Esophagus muscularis mucosa (tissue), 4 donors: ENCODE results near the gene NCOA7. TPM values are rescaled to one million over a fixed set of nuclear protein-coding genes. Genes with fewer than 3 reads are reported as not detected.

ENCODE experiments used
- DNase-seq: peaks from one replicate; pipeline ENCODE4 v3.0.0-alpha.2; 2017; ENCODE audit errors: extremely low spot score
- H3K27ac ChIP-seq, 4 donors: fragments of 200-600 bp; sonication (generic); replicated peaks in 1 of 4; 1 replicate in 3 of 4; 2 replicates in 1 of 4; pipeline ENCODE4 v1.5.1; 2016 to 2019; ENCODE audit warnings: mild to moderate bottlenecking in 1 of 4
- H3K27me3 ChIP-seq, 4 donors: fragments of 200-600 bp; sonication (generic); one replicate each; pipeline versions ENCODE4 v1.5.1 to v1.6.0; 2016 to 2019
- H3K36me3 ChIP-seq, 4 donors: fragments of 200-600 bp; sonication (generic); one replicate each; pipeline ENCODE4 v1.5.1; 2016 to 2019
- H3K4me1 ChIP-seq, 4 donors: fragments of 200-600 bp; sonication (generic); one replicate each; pipeline ENCODE4 v1.5.1; 2016 to 2019
- H3K4me3 ChIP-seq, 4 donors: fragments of 200-600 bp; sonication (generic); 1 replicate in 2 of 4; 2 replicates in 2 of 4; pipeline ENCODE4 v1.5.1; 2016 to 2019; ENCODE audit warnings: mild to moderate bottlenecking in 4 of 4, moderate library complexity in 1 of 4
- H3K9me3 ChIP-seq, 4 donors: fragments of 200-600 bp; sonication (generic); 1 replicate in 3 of 4; 2 replicates in 1 of 4; pipeline ENCODE4 v1.5.1; 2016 to 2019
- CTCF ChIP-seq, 3 experiments: fragments of 200-600 bp in 2 of 3; fragments of 450-650 bp in 1 of 3; sonication (generic) in 2 of 3; IDR thresholded peaks; one replicate each; pipeline ENCODE4 v1.5.1; 2017 to 2019; ENCODE audit warnings: antibody characterized with exemption in 3 of 3, mild to moderate bottlenecking in 2 of 3, moderate library complexity in 1 of 3
- EP300 ChIP-seq: sonication (generic); formaldehyde crosslinking; IDR thresholded peaks from one replicate; pipeline ENCODE4 v1.6.1; 2017; ENCODE audit warnings: antibody characterized with exemption
- POLR2A ChIP-seq: fragments of 450-650 bp; IDR thresholded peaks from one replicate; pipeline ENCODE4 v1.6.1; 2017; ENCODE audit warnings: antibody characterized with exemption, moderate library complexity, mild to moderate bottlenecking, low read depth
- POLR2AphosphoS5 ChIP-seq, 2 donors: sonication (generic); formaldehyde crosslinking; IDR thresholded peaks; one replicate each; pipeline ENCODE4 v1.6.1; 2017; ENCODE audit warnings: antibody characterized with exemption in 2 of 2
- WGBS: methylation state at CpG from one replicate; pipeline ENCODE4 v1.1.5; 2018; 5-methylcytosine and 5-hydroxymethylcytosine counted together
- intact Hi-C: fragments of 100-400 bp; cut with DNase I; formaldehyde crosslinking; loops from one replicate; pipeline ENCODE4 v1.15.1; 2023
- total RNA-seq, 4 donors: library from RNA; depleted of rRNA; stranded (reverse); fragments of >200 nt; gene quantifications; one replicate each; pipeline versions ENCODE4 v1.1.0 to v1.2.1, GENCODE V29; 2016

The NCOA7 gene
- total RNA-seq, 4 donors from 2014 or later = 15.4 to 29.0 (median 19.9) TPM

GRCh38 chr6:125888989-125889656 is 98.4 kb downstream of the NCOA7 start:
- no peak overlapping the region for H3K4me3 ChIP-seq
- no peaks in the 10 kb centered on the region for H3K9me3 ChIP-seq
- H3K27ac ChIP-seq = no peak overlapping the region
- no peak for DNase-seq
- intact Hi-C loops = no loop called here
- peaks cover 6 to 75% (median 25%) of the 10 kb centered on the region in 4 donors for H3K36me3 ChIP-seq
- no peaks in the 10 kb centered on the region for H3K4me1 ChIP-seq
- no peaks in the 10 kb centered on the region for H3K27me3 ChIP-seq
- TF ChIP-seq EP300 = no peak
- TF ChIP-seq CTCF (IDR thresholded peaks at IDR 0.05) = peak in 2 of 3 experiments; percentile 17 to 31
- TF ChIP-seq POLR2A = no peak
- no peak for TF ChIP-seq POLR2AphosphoS5 (IDR thresholded peaks at IDR 0.05)
- WGBS = 78% methylated on average over 8 of the region's 8 CpGs

- intact Hi-C loops = no loop called here
- TF ChIP-seq POLR2A (no peak), EP300 (no peak), POLR2AphosphoS5 (IDR thresholded peaks at IDR 0.05) (no peak), CTCF (IDR thresholded peaks at IDR 0.05) (no peak)
- H3K27ac ChIP-seq = no peak overlapping the region
- 75% methylated on average over 2 of the region's 2 CpGs for WGBS
- H3K4me3 ChIP-seq = no peak overlapping the region
- H3K4me1 ChIP-seq = no peaks in the 10 kb centered on the region
- H3K36me3 ChIP-seq = peaks cover 4 to 47% (median 31%) of the 10 kb centered on the region in 4 donors
- DNase-seq = no peak
- no peaks in the 10 kb centered on the region for H3K27me3 ChIP-seq
- no peaks in the 10 kb centered on the region for H3K9me3 ChIP-seq
These were observed 109.0 kb downstream of the NCOA7 start for GRCh38 chr6:125899726-125900182.

GRCh38 chr6:125904871-125905270 is 114.1 kb downstream of the NCOA7 start:
- TF ChIP-seq POLR2AphosphoS5 (IDR thresholded peaks at IDR 0.05) (no peak), EP300 (no peak), CTCF (IDR thresholded peaks at IDR 0.05) (no peak), POLR2A (no peak)
- H3K36me3 ChIP-seq = peaks cover 0 to 61% (median 32%) of the 10 kb centered on the region in 4 donors
- H3K4me1 ChIP-seq = no peaks in the 10 kb centered on the region
- intact Hi-C loops = no loop called here
- no peak for DNase-seq
- H3K27me3 ChIP-seq = no peaks in the 10 kb centered on the region
- 79% methylated on average over 3 of the region's 3 CpGs for WGBS
- no peak overlapping the region for H3K4me3 ChIP-seq
- no peaks in the 10 kb centered on the region for H3K9me3 ChIP-seq
- no peak overlapping the region for H3K27ac ChIP-seq

GRCh38 chr6:125906158-125906998 is 115.6 kb downstream of the NCOA7 start:
- Histone ChIP-seq H3K27me3 (no peaks in the 10 kb centered on the region), H3K4me1 (no peaks in the 10 kb centered on the region), H3K9me3 (no peaks in the 10 kb centered on the region), H3K27ac (no peak overlapping the region), H3K4me3 (no peak overlapping the region), H3K36me3 (peaks cover 0 to 51% (median 29%) of the 10 kb centered on the region in 4 donors)
- intact Hi-C loops = no loop called here
- TF ChIP-seq CTCF (IDR thresholded peaks at IDR 0.05) (peak in 2 of 3 experiments; percentile 22 to 56), POLR2A (no peak)
- no peak for DNase-seq
- WGBS = 78% methylated on average over 5 of the region's 5 CpGs
